GM21529 (cell line): ENCODE data around the gene PVALEF.
"Not testable (repeated sequence)": the region's sequence is repeated elsewhere in the genome, so short reads cannot be mapped to it uniquely, and the experiment has no call there.

Experiments
- ATAC-seq: cut with Tn5 transposase; IDR thresholded peaks from one replicate; pipeline ENCODE4 v1.9.1; 2021; ENCODE audit not compliant: unreplicated experiment

The PVALEF gene

DNA sequence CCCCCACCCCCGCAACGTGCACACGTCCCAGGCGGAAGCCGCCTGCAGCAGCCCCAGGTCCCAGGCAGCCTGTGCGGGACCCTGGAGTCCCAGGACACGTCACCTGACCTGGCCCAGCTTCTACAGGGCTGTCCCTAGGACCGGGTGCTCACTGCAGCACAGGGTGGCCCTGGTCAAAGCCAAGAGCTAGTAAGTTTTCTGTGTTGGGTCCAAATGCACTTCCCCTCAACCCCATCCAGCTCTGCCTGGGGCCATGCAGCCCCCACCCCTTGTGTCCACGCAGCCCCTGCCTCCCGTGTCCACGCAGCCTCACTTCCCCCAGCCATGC lies 22.1 kb upstream of the PVALEF start:
- no peak for ATAC-seq

DNA sequence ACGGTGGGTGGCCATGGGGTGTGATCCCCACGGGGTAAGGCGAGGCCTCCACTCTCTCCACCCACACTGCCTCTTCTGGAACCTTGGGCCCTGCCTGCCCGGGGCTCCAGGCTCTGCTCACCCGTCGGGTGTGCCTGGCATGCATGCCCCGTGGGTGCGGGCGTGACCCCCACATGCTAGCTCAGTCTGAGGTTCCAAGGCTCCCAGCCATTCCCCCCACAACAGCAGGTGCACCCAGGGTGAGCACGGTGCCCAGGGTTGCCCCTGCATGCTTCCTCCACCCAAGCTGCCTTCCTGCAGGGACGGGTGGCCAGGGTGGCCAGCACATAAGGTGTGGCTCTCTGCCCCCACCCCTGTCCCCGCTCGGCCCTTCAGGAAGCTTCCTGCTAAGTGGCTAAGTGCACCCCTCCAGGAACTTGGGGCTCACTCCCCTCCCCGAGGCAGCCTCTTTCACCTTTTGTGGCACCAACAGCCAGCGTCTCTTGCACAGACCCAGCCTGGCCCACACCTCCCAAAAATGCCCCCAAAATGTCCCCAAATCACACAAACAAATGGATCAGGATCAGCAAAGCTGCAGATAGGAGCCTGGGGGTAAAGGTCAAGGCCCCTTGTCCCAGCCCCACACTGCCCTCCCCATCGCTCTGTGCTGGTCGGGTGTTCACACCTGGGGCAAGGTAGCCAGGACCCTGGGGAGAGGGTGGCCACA lies 21.4 kb upstream of the PVALEF start:
- ATAC-seq: no peak

DNA sequence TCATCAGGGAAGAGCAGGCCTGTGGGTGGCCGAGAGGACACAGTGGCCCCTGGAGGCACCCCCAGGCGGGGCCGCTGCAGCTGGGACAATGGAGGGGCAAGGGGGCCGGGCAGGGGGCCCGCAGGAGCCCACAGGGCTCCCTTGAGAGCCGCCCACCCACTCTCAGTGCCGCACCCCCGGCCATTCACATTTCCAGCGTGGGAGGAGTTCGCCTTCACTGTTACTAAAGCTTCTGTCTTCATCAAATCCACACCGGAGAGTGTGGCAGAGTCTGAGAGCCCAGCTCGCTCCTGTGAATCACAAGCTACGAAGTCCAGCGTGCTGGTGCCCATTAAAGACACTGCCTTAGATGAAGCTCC lies 20.9 kb upstream of the PVALEF start:
- ATAC-seq: no peak

DNA sequence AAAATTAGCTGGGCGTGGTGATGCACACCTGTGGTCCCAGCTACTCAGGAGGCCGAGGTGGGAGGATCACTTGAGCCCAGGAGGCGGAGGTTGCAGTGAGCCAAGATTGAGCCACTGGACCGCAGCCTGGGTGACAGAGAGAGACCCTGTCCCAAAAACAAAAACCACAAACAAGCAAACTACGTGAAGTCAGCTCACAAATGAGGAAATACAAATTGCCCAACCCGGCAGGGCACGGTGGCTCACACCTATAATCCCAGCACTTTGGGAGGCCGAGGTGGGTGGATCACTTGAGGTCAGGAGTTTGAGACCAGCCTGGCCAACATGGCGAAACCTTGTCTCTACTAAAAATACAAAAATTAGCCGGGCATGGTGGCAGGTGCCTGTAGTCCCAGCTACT lies 19.1 kb upstream of the PVALEF start:
- ATAC-seq: not testable (repeated sequence)

DNA sequence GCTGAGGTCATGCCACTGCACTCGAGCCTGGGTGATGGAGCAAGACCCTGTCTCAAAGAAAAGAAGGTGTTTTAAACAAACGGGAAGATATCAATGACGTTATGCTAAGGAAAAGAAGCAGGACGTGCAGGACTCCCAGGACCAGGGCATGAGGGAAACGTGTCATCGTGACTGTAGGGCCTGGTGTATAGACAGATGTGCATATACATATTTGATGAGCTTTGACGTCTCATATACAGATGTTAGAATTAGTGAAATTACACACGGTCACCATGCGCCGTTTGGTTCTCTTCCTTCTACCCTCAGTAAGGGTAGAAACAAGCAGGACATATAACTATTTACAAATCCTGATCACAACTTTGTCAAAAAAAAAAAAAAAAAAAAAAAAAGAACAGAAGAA lies 17.6 kb upstream of the PVALEF start:
- no peak for ATAC-seq

DNA sequence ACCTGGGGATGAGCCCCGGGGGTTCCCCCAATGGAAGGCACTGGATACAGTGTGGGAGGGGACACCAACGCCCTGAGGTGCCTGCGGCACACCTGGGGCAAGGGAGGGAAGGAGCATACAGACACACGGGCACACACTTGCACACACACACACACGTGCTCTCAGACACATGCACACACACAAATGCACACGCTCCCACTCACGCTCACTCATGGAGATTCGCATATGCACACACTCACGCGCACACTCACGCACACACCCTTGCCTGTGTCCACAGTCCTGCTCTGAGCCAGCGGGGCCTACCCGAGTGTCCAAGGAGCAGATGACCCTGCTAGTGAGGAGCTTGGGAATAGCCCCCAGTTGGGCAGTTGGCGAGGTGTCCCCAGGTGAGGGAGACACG lies 16.7 kb upstream of the PVALEF start:
- ATAC-seq: no peak

DNA sequence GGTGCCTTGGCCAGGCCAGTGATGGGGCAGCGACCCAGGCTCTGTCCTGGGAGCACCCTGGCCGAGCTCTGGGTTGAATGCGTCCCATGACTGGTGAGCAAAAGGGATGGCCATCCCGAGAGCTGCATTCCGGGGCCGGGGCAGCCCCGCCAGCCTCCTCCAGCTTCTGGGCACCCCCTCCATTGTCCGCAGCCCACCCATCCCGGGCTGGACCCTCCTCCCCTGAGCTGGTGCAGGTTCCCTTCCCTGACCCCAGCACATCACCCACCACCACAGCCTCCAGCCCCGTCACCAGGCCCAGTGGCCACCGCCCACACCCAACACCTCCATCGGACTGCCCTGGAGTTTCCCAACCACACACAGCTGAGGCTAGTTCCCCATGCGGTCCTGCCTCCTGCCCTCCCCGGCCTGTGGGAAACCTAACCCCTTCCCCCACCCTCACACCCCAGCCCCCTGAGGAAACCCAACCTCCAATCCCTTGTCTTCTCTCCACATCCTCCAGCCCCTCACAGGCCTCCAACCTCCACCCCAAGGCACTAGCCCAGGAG lies 16.2 kb upstream of the PVALEF start:
- ATAC-seq: no peak

DNA sequence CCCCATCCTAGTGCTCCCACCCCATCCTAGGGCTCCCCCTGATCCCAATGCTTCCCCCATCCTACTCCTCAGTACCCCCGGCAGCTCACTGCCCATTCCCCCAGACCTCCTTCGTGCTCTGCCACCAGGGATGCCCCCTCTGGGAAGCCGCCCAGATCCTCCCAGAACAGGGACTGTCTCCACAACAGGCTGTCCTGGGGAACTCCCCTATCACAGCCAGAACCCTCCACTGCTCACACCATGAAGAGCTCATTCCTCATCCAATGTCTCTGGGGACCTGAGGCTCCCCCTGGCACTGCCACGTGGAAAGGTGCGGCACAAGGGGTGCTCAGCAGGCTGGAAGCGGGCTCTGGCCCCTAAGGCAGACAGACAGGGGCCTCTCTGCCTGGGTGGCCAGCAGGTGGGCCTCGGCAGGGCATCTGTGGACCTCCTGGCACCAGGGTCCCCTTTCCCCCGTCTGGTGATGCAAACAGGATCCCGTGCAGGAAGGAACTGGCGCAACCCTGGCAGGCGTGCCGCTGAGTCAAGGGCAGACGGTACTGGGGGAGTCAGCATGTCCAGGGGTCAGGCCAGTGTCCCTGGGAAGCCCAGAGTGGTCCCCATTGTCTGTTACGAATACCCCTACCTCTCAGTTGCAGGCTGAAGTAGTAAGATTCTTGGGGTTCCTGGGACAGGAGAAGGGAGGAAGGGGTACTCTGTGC lies 14.8 kb upstream of the PVALEF start:
- no peak for ATAC-seq

DNA sequence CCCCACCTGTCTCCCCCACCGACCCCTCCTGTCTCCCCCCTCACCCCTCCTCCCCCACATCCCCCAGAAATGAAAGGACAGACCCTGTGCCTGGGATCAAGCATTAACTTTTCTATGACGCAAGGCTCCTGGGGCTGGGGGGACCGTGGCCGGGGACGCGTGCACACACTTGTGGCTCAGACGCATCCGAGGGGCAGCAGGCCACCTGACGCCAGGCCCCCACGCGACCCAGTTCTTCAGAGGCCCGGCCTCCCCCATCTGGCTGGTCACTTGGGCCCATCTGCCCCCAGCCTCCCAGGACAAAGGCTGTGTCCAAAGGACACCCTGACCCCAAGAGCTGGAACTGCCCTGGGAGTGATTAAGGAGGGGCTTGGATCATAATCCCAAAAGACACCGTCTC lies 14.0 kb upstream of the PVALEF start:
- ATAC-seq: no peak

DNA sequence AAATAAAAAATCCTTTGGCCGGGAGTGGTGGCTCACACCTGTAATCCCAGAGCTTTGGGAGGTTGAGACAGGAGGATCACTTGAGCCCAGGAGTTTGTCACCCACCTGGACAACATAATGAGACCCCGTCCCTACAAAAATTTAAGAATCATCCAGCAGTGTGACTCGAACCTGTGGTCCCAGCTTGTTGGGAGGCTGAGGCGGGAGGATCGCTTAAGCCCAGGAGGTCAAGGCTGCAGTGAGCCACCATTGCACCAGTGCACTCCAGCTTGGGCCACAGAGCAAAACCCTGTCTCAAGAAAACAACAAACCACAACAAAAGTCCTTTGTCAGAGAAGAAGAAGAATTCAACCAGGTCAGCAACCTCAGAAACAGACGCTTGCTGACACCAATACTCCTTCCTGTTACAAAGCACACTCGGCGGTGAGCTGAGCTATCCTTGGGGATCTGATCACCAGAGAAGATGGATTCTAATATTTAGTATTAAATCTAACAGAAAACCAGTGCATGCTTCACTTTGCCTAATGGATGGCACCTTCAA lies 12.9 kb upstream of the PVALEF start:
- no peak for ATAC-seq

DNA sequence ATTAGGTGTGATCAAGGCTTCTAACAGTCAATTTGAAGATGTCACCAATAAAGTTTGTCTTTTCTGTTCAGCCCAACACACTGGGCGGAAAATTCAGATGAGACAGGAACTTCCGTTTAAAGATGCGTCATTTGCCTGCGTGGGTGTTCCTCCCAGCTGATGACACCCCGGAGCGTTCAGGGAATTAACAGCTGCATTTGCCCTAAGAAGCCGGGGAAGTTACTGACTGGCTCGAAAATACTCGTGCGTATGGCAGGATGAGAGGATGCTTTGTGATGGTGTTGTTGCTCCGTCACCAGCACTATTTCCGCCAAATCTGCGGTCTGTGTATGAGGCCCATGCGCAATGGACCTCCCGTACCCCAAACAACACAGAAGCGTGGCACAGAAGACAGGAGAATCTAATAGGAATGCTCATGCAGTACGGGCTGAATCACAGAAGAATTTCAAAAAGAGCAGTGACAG lies 11.9 kb upstream of the PVALEF start:
- no peak for ATAC-seq

DNA sequence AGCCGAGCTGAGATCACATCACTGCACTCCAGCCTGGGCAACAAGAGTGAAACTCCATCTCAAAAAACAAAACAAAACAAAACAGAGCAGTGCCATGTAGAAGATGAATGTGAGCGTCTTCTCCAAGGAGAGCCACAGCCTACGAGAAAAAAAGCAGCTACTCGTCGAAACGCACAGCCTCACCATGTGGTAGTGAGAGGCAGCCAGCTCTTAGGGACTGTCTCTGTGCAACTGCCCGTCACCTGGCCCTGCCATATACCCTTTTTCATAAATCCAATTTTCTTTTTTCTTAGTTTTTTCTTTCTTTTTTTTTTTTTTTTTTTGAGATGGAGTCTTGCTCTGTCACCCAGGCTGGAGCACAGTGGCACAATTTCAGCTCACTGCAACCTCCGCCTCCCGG lies 11.3 kb upstream of the PVALEF start:
- ATAC-seq: not testable (repeated sequence)

DNA sequence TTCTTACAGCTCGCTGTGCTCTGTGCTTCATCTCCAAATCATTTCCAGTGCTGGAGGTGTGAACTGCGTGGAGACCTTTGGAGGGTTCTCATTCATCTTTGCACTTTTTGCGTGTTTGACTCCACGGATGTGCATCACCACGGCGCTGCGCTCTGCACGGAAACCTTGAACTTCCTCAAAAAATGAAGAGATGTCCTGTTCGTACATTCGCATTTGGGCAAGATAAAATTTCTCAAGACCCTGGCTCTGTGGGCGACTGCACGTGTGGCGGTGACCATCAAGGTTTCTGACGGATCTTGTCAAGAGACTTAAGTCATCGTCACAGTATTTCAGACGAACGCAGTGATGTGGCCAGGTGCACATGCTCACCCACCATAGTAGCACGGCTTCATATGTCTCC lies 10.3 kb upstream of the PVALEF start:
- ATAC-seq: no peak

DNA sequence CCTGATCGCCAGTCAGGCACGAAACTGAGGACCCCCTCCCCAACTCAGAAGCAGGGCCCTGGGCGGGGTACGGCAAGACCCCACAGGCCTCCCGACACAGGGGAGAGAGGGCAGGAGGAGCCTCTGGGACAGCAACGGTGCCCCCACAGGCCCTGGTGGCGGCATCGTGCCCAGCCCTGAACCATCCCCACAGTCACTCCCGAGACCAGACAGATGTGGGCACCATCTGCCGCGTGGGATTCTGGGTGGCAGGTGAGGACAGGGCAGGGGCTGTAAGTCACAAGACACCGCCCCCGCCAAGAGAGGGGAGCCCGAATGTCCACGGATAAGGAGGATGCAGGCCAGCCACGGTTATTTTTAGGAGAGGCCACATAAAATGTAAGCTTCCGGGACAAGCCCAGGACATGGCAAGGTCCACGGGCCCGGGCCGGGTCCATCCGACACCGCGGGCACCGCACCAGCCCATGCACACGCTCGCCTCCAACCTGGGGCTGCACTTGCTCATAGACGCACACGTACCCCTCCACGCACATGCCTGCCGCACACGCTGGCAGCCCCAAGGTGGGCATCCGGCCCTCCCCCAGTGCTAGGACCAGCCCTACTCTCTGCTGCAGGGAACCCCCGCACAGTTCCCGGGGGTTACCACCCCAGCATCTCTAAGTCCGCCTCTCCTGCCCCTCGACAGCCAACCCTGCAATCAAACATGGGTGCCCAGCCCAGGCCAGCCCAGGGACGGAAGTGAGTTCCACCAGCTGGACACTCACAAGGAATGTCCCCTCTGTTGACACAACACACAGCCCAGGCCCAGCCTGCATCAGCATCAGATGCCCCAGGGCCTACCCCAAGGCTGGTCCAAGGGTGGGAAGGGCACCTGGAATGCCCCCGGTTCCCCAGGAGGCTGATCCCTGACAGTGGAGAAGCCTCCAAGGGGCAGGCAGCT lies 8.2 kb upstream of the PVALEF start:
- no peak for ATAC-seq

DNA sequence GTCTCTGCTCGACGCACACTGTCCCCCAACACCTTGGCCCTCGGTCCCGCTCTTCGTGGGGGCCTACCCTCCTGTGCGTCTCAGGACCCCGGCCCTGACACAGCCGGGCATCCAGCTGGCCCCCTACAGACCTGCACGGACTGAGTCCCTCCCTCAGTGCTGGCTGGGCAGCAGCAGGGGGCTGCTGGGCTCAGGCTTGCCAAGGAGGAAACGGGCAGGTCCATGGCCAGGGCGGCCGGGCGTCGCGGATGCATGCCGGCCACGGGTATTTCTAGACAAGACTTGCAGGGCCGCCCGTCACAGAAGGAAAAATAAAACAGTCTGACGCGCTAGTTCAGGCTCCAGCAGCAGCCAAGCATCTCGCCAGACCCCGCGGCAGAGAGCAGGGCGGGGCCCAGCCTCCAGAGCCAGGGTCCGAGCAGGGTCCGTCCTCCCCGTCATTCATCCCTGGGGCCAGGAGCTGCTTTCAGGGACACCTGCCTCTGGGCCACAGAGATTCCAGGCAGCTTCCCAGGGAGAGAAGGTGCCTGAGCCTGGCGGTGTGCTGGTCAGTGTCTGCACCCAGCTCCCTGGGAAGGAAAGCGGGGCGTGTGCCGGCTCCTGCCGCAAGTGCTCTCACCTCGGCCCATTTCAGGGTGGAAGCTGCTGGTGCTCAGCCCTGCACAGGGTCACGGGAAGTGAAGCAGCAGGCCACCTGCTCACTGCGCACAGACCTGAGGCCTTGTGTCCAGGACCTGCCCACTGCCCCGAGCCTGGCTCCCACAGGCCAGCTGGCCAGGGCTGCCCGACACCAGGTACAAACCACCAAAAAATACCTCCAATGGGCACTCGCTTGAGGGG lies 7.2 kb upstream of the PVALEF start:
- no peak for ATAC-seq

DNA sequence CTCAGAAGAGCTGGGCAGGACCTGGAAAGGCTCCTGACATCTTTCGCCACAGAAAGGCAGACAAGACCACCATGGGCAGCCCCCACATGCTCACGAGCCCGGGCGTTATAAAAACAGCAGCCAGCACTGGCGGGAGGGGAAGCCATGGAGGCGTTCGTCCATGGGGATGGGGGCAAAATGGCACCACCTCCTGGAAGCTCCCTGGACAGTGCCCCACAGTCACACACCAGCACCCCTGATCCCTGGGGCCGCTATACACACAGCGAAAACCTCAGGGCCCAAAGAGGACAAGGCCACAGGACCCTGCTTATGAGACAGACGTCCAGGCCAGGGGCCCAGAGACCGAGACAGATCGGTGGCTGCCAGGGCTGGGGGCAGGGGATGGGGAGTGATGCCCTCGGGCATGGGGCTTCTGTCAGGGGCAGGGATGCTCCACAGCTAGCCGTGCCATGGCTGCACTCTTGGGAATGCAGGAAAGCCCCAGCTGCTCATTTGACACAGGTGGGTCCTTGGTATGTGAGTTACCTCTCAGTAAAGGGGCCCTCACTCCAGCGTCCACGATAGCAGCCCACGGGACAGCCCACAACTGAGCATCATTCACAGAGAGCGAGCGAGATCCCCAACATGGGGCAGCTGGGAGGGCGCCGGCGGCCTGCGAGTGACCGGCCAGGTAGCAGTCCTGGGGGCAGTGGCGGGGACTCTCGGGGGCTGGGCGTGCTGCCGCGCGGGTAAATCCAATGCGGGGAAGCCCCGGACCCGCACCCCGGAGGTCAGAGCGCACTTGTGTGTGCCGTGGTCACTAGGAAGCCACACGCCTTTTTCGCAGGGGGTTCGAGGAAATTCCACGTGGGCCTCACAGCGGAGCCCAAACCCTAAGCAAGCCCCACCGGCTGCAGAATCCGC lies 6.4 kb upstream of the PVALEF start:
- ATAC-seq: no peak

DNA sequence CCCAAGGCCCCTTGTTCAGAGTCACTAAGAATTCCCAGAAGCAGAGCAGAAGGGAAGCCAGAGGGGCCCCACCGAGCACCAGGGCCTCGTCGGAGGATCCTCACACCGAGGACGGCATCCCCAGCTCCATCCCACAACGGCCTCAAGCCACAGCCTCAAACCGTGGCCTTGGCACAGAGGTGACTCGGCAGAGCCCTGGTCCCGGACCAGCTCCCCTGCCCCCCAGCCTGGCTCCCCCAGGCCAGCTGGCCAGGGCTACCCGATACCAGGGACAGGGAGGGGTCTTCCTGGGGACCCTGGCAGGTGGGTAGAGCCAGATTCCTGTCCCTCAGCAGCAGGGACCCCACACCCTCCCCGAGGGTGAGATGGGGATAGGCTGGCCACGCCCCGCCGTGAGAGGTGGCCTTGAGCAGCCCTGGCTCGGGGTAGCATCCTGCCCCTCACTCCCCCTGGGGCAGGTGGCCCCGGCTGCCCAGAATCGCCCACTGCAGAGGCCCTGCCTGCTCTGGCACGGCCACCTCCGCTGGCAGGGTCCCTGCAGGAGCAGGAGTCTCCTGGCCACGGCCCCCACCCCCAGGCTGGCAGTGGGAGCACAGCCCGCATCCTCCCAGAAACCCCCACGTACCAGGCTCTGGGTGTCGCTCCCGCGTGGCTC lies 5.6 kb upstream of the PVALEF start:
- no peak for ATAC-seq

DNA sequence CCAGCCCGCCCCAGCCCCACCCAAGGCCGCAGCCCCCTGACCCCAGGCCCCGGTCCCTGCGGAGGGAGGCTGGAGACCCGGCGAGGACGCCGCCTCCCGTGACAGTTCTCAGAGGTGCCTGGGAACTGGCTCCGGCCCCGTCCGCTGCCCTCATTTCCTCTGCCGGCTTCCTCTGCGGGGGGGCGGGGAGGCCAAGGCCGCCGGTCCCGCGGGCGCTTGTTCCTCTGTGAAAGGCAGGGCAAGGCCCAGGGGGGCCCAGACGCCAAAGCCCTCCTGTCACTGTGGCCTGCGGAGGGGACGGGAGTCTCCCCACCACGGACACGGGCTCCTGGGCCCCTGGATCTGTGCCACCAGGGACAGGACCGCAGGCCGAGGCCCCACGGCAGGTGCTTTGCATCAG lies 5.0 kb upstream of the PVALEF start:
- no peak for ATAC-seq
